VCaP (cell line): ENCODE results near the gene HAUS8.

Experiments
- H3K27ac ChIP-seq: fragments of 450-650 bp; 2 replicates; pipeline ENCODE4 v1.5.1; 2017
- CTCF ChIP-seq: fragments of 450-650 bp; conservative IDR thresholded peaks from 2 replicates; pipeline ENCODE4 v1.5.1; 2017; ENCODE audit warnings: mild to moderate bottlenecking, moderate library complexity

HAUS8 gene

GRCh38 chr19:17078036-17078919, 3.0 kb upstream of the HAUS8 start:
- H3K27ac ChIP-seq, result no peak overlapping the region
- TF ChIP-seq CTCF, result no peak

- TF ChIP-seq CTCF, result no peak
- H3K27ac ChIP-seq, result no peak overlapping the region
Observed at GRCh38 chr19:17077447-17078028, 2.3 kb upstream of the HAUS8 start.

GRCh38 chr19:17076543-17076991, 1.3 kb upstream of the HAUS8 start:
- H3K27ac ChIP-seq, result peak overlapping the region; percentile 77; the same call in 1 of the 2 replicates
- no peak for TF ChIP-seq CTCF

GRCh38 chr19:17075864-17076542, 751 bp upstream of the HAUS8 start:
- TF ChIP-seq CTCF, result no peak
- H3K27ac ChIP-seq, result peak overlapping the region; percentile 77

- peak overlapping the region; percentile 77 for H3K27ac ChIP-seq
- TF ChIP-seq CTCF, result no peak
Observed at GRCh38 chr19:17074634-17075034, 618 bp downstream of the HAUS8 start.

- TF ChIP-seq CTCF, result no peak
- H3K27ac ChIP-seq, result peak overlapping the region; percentile 77
Observed at GRCh38 chr19:17073869-17074633, 1.2 kb downstream of the HAUS8 start.
